ENCODE data around the gene CSGALNACT2. TPM values are rescaled to one million over a fixed set of nuclear protein-coding genes. Genes with fewer than 3 reads are reported as not detected.

CSGALNACT2 gene
- total RNA-seq, 2 experiments from 2014 or later = 25.6 to 27.1 TPM

GRCh38 chr10:43187213-43187612 is 49.0 kb downstream of the CSGALNACT2 start:
- no peak for DNase-seq
- H3K27ac Mint-ChIP-seq = no peak overlapping the region
- no peaks in the 10 kb centered on the region for H3K27me3 Mint-ChIP-seq (ENCODE audit: low read depth)
- peaks cover 32% of the 10 kb centered on the region for H3K36me3 Mint-ChIP-seq (ENCODE audit: low read depth)
- H3K4me1 Mint-ChIP-seq (ENCODE audit: low read depth) = no peaks in the 10 kb centered on the region
- CTCF ChIA-PET = interaction anchor here (0.7 kb wide), 1 partner anchor 18 kb away, joined by 5 read pairs; no protein-coding TSS in a partner anchor
- no peaks in the 10 kb centered on the region for H3K9me3 Mint-ChIP-seq
- intact Hi-C loops (cut with micrococcal nuclease) = no loop called here
- H3K4me3 Mint-ChIP-seq = no peak overlapping the region

- Mint-ChIP-seq H3K36me3 (ENCODE audit: low read depth) (peaks cover 19% of the 10 kb centered on the region), H3K9me3 (no peaks in the 10 kb centered on the region), H3K4me1 (ENCODE audit: low read depth) (no peaks in the 10 kb centered on the region), H3K27me3 (ENCODE audit: low read depth) (no peaks in the 10 kb centered on the region), H3K27ac (peak overlapping the region; percentile 24), H3K4me3 (no peak overlapping the region)
- no peak for DNase-seq
- intact Hi-C loops (cut with micrococcal nuclease) = no loop called here
- CTCF ChIA-PET = interaction anchor here (1.6 kb wide), 1 partner anchor 13 kb away, joined by 8 read pairs; no protein-coding TSS in a partner anchor
These were observed 50.5 kb downstream of the CSGALNACT2 start for GRCh38 chr10:43188702-43189101.

GRCh38 chr10:43190289-43190688 is 52.0 kb downstream of the CSGALNACT2 start:
- H3K27ac Mint-ChIP-seq = no peak overlapping the region
- no peak overlapping the region for H3K4me3 Mint-ChIP-seq
- H3K36me3 Mint-ChIP-seq (ENCODE audit: low read depth) = peaks cover 14% of the 10 kb centered on the region
- no peaks in the 10 kb centered on the region for H3K9me3 Mint-ChIP-seq
- no peak for DNase-seq
- no peaks in the 10 kb centered on the region for H3K27me3 Mint-ChIP-seq (ENCODE audit: low read depth)
- no peaks in the 10 kb centered on the region for H3K4me1 Mint-ChIP-seq (ENCODE audit: low read depth)
- CTCF ChIA-PET = no interaction called here
- intact Hi-C loops (cut with micrococcal nuclease) = no loop called here

GRCh38 chr10:43190775-43191174 is 52.5 kb downstream of the CSGALNACT2 start:
- Mint-ChIP-seq H3K4me1 (ENCODE audit: low read depth) (no peaks in the 10 kb centered on the region), H3K27me3 (ENCODE audit: low read depth) (no peaks in the 10 kb centered on the region), H3K36me3 (ENCODE audit: low read depth) (peaks cover 13% of the 10 kb centered on the region), H3K4me3 (no peak overlapping the region), H3K9me3 (no peaks in the 10 kb centered on the region), H3K27ac (no peak overlapping the region)
- CTCF ChIA-PET = no interaction called here
- DNase-seq = no peak
- intact Hi-C loops (cut with micrococcal nuclease) = no loop called here

- H3K4me1 Mint-ChIP-seq (ENCODE audit: low read depth) = no peaks in the 10 kb centered on the region
- H3K9me3 Mint-ChIP-seq = no peaks in the 10 kb centered on the region
- CTCF ChIA-PET = interaction anchor here (2.3 kb wide), 1 partner anchor 10 kb away, joined by 8 read pairs; no protein-coding TSS in a partner anchor
- intact Hi-C loops (cut with micrococcal nuclease) = no loop called here
- H3K27ac Mint-ChIP-seq = no peak overlapping the region
- H3K4me3 Mint-ChIP-seq = no peak overlapping the region
- H3K36me3 Mint-ChIP-seq (ENCODE audit: low read depth) = peaks cover 2% of the 10 kb centered on the region
- DNase-seq = no peak
- no peaks in the 10 kb centered on the region for H3K27me3 Mint-ChIP-seq (ENCODE audit: low read depth)
These were observed 54.6 kb downstream of the CSGALNACT2 start for GRCh38 chr10:43192884-43193283.

- H3K4me1 Mint-ChIP-seq (ENCODE audit: low read depth) = no peaks in the 10 kb centered on the region
- intact Hi-C loops (cut with micrococcal nuclease) = no loop called here
- H3K27ac Mint-ChIP-seq = no peak overlapping the region
- H3K27me3 Mint-ChIP-seq (ENCODE audit: low read depth) = no peaks in the 10 kb centered on the region
- H3K9me3 Mint-ChIP-seq = no peaks in the 10 kb centered on the region
- CTCF ChIA-PET = interaction anchor here (1.1 to 2.3 kb wide), 3 partner anchors 9 to 12 kb away, joined by 3 to 9 read pairs (median 8); no protein-coding TSS in a partner anchor
- DNase-seq = no peak
- no peak overlapping the region for H3K4me3 Mint-ChIP-seq
- peaks cover 1% of the 10 kb centered on the region for H3K36me3 Mint-ChIP-seq (ENCODE audit: low read depth)
These were observed 55.3 kb downstream of the CSGALNACT2 start for GRCh38 chr10:43193496-43194080.

GRCh38 chr10:43194266-43194665 is 56.0 kb downstream of the CSGALNACT2 start:
- Mint-ChIP-seq H3K4me1 (ENCODE audit: low read depth) (no peaks in the 10 kb centered on the region), H3K36me3 (ENCODE audit: low read depth) (no peaks in the 10 kb centered on the region), H3K27me3 (ENCODE audit: low read depth) (no peaks in the 10 kb centered on the region), H3K27ac (no peak overlapping the region), H3K9me3 (no peaks in the 10 kb centered on the region), H3K4me3 (no peak overlapping the region)
- intact Hi-C loops (cut with micrococcal nuclease) = no loop called here
- CTCF ChIA-PET = interaction anchor here (1.1 to 2.3 kb wide), 3 partner anchors 8 to 11 kb away, joined by 3 to 9 read pairs (median 8); no protein-coding TSS in a partner anchor
- DNase-seq = no peak

GRCh38 chr10:43194859-43195258 is 56.6 kb downstream of the CSGALNACT2 start:
- CTCF ChIA-PET = interaction anchor here (2.1 to 2.3 kb wide), 2 partner anchors 8 to 10 kb away, joined by 8 to 9 read pairs; no protein-coding TSS in a partner anchor
- H3K4me1 Mint-ChIP-seq (ENCODE audit: low read depth) = no peaks in the 10 kb centered on the region
- H3K9me3 Mint-ChIP-seq = no peaks in the 10 kb centered on the region
- H3K27ac Mint-ChIP-seq = no peak overlapping the region
- no peaks in the 10 kb centered on the region for H3K36me3 Mint-ChIP-seq (ENCODE audit: low read depth)
- H3K27me3 Mint-ChIP-seq (ENCODE audit: low read depth) = no peaks in the 10 kb centered on the region
- DNase-seq = no peak
- H3K4me3 Mint-ChIP-seq = no peak overlapping the region
- intact Hi-C loops (cut with micrococcal nuclease) = no loop called here

GRCh38 chr10:43195557-43195956 is 57.3 kb downstream of the CSGALNACT2 start:
- H3K27ac Mint-ChIP-seq = no peak overlapping the region
- intact Hi-C loops (cut with micrococcal nuclease) = no loop called here

GRCh38 chr10:43196131-43196980 is 58.1 kb downstream of the CSGALNACT2 start:
- H3K36me3 Mint-ChIP-seq (ENCODE audit: low read depth) = no peaks in the 10 kb centered on the region
- CTCF ChIA-PET = no interaction called here
- intact Hi-C loops (cut with micrococcal nuclease) = no loop called here
- no peak for DNase-seq
- H3K27me3 Mint-ChIP-seq (ENCODE audit: low read depth) = no peaks in the 10 kb centered on the region
- no peaks in the 10 kb centered on the region for H3K4me1 Mint-ChIP-seq (ENCODE audit: low read depth)
- H3K9me3 Mint-ChIP-seq = no peaks in the 10 kb centered on the region
- no peak overlapping the region for H3K27ac Mint-ChIP-seq
- H3K4me3 Mint-ChIP-seq = no peak overlapping the region

More at GRCh38 chr10:43195557-43195956, 57.3 kb downstream of the CSGALNACT2 start:
- Mint-ChIP-seq H3K4me1 (ENCODE audit: low read depth) (no peaks in the 10 kb centered on the region), H3K9me3 (no peaks in the 10 kb centered on the region), H3K4me3 (no peak overlapping the region), H3K36me3 (ENCODE audit: low read depth) (no peaks in the 10 kb centered on the region), H3K27me3 (ENCODE audit: low read depth) (no peaks in the 10 kb centered on the region)
- DNase-seq = no peak
- CTCF ChIA-PET = interaction anchor here (2.1 kb wide), 1 partner anchor 10 kb away, joined by 9 read pairs; no protein-coding TSS in a partner anchor

GRCh38 chr10:43196981-43197833 is 59.0 kb downstream of the CSGALNACT2 start:
- no peaks in the 10 kb centered on the region for H3K36me3 Mint-ChIP-seq (ENCODE audit: low read depth)
- H3K27ac Mint-ChIP-seq = no peak overlapping the region
- H3K27me3 Mint-ChIP-seq (ENCODE audit: low read depth) = no peaks in the 10 kb centered on the region
- no peaks in the 10 kb centered on the region for H3K9me3 Mint-ChIP-seq
- intact Hi-C loops (cut with micrococcal nuclease) = no loop called here
- H3K4me1 Mint-ChIP-seq (ENCODE audit: low read depth) = peaks cover 3% of the 10 kb centered on the region
- H3K4me3 Mint-ChIP-seq = no peak overlapping the region
- DNase-seq = no peak
- CTCF ChIA-PET = no interaction called here

Data from activated naive CD4-positive, alpha-beta T cell treated with anti-CD3 and anti-CD28 coated beads for 36 hours (primary cell).